ENCODE results near the gene MRTO4.

DNA sequence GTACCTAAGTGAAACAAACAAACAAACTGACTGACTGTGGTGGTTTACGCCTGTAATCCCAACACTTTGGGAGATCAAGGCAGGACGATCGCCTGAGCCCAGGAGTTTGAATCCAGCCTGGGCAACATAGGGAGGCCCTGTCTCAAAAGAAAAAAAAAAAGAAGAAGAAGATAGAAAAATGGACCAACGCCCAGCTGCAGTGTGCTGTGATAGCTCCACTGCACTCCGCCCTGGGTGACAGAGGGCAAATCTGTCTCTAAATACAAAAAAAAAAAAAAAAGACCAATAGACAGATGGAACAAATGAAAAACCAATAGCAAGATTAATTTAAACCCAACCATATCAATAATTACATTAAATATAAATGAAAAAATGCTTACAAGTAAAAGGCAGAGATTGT lies 23.0 kb downstream of the MRTO4 start:
- TF ChIP-seq, protein P1, sequence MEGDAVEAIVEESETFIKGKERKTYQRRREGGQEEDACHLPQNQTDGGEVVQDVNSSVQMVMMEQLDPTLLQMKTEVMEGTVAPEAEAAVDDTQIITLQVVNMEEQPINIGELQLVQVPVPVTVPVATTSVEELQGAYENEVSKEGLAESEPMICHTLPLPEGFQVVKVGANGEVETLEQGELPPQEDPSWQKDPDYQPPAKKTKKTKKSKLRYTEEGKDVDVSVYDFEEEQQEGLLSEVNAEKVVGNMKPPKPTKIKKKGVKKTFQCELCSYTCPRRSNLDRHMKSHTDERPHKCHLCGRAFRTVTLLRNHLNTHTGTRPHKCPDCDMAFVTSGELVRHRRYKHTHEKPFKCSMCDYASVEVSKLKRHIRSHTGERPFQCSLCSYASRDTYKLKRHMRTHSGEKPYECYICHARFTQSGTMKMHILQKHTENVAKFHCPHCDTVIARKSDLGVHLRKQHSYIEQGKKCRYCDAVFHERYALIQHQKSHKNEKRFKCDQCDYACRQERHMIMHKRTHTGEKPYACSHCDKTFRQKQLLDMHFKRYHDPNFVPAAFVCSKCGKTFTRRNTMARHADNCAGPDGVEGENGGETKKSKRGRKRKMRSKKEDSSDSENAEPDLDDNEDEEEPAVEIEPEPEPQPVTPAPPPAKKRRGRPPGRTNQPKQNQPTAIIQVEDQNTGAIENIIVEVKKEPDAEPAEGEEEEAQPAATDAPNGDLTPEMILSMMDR (IDR thresholded peaks at IDR 0.05; ENCODE audit: low read depth, low read length): no peak
- no peak for TF ChIP-seq EZH2phosphoT487 (IDR thresholded peaks at IDR 0.05; ENCODE audit: low read depth)
